PC-3 (cell line): ENCODE results near the gene RCBTB2. TPM values are rescaled to one million over a fixed set of nuclear protein-coding genes. Genes with fewer than 3 reads are reported as not detected.

Experiments used
- ATAC-seq: fragments of 200-7000 bp; cut with Tn5 transposase; 2 replicates; pipeline ENCODE4 v1.9.1; 2020; ENCODE audit warnings: mild to moderate bottlenecking, moderate library complexity
- BruUV-seq: library from RNA; stranded (reverse); fragments of 400-500 nt; replicated peaks from 2 replicates; lab custom pipeline; 2021; lab: Mats Ljungman, UMichigan
- CTCF ChIA-PET: fragments of 300-600 bp; sonication (Branson Sonifier 250); formaldehyde crosslinking; loops from one replicate; lab custom pipeline; 2022; ENCODE audit warnings: antibody characterized with exemption; lab: Charles Lee
- POLR2A ChIA-PET: fragments of 300-600 bp; sonication (Branson Sonifier 250); formaldehyde crosslinking; loops from one replicate; lab custom pipeline; 2022; ENCODE audit warnings: antibody characterized with exemption; ENCODE audit not compliant: unreplicated experiment; lab: Charles Lee
- DNase-seq: peaks from one replicate; pipeline ENCODE4 v3.0.0-alpha.2; 2015
- H2AFZ ChIP-seq: fragments of 300-600 bp; sonication (generic); 2 replicates; pipeline ENCODE4 v1.6.0; 2016; ENCODE audit warnings: antibody characterized with exemption, low read length
- H3F3A ChIP-seq: fragments of 300-600 bp; sonication (generic); one replicate; pipeline ENCODE4 v1.6.0; 2017; ENCODE audit warnings: antibody characterized with exemption, low read length, control low read depth, mild to moderate bottlenecking; ENCODE audit not compliant: unreplicated experiment
- H3K27ac ChIP-seq: fragments of 300-600 bp; sonication (generic); 2 replicates; pipeline ENCODE4 v1.5.1; 2016; ENCODE audit warnings: mild to moderate bottlenecking, low read length
- H3K27me3 ChIP-seq: fragments of 300-600 bp; sonication (generic); 2 replicates; pipeline ENCODE4 v1.6.1; 2016; ENCODE audit warnings: low read length, mixed read lengths
- H3K36me3 ChIP-seq: fragments of 300-600 bp; sonication (generic); 2 replicates; pipeline ENCODE4 v1.6.1; 2016; ENCODE audit warnings: low read depth, mixed run types, low read length, mixed read lengths
- H3K4me1 ChIP-seq: fragments of 300-600 bp; sonication (generic); 2 replicates; pipeline ENCODE4 v1.5.1; 2016; ENCODE audit warnings: low read length; ENCODE audit not compliant: insufficient read depth
- H3K4me2 ChIP-seq: fragments of 300-600 bp; sonication (generic); 2 replicates; pipeline ENCODE4 v1.6.0; 2016; ENCODE audit warnings: low read length
- H3K4me3 ChIP-seq: fragments of 300-600 bp; sonication (generic); 2 replicates; pipeline ENCODE4 v1.5.1; 2016; ENCODE audit warnings: mild to moderate bottlenecking, low read length, mixed read lengths
- H3K79me2 ChIP-seq: fragments of 300-600 bp; sonication (generic); 2 replicates; pipeline ENCODE4 v1.6.1; 2017; ENCODE audit warnings: low read length, mixed read lengths
- H3K9ac ChIP-seq: fragments of 300-600 bp; sonication (generic); 2 replicates; pipeline ENCODE4 v1.6.0; 2016; ENCODE audit warnings: mild to moderate bottlenecking, low read length
- H3K9me2 ChIP-seq: fragments of 300-600 bp; sonication (generic); replicated peaks from 2 replicates; pipeline ENCODE4 v1.6.1; 2016; ENCODE audit warnings: mixed run types, low read length, mixed read lengths
- H3K9me3 ChIP-seq: fragments of 300-600 bp; sonication (generic); 2 replicates; pipeline ENCODE4 v1.6.1; 2016; ENCODE audit warnings: low read length, mixed read lengths
- H4K20me1 ChIP-seq: fragments of 300-600 bp; sonication (generic); 2 replicates; pipeline ENCODE4 v1.6.1; 2016; ENCODE audit warnings: low read length, mixed read lengths
- CTCF ChIP-seq: fragments of 300-600 bp; sonication (generic); conservative IDR thresholded peaks from 2 replicates; pipeline ENCODE4 v1.5.1; 2017; ENCODE audit warnings: antibody characterized with exemption, low read depth, mild to moderate bottlenecking, low read length
- EZH2 ChIP-seq: fragments of 300-600 bp; sonication (generic); IDR thresholded peaks from one replicate; pipeline ENCODE4 v1.6.1; 2017; ENCODE audit warnings: antibody characterized with exemption, mild to moderate bottlenecking, low read length; ENCODE audit not compliant: unreplicated experiment
- EZH2phosphoT487 ChIP-seq: fragments of 300-600 bp; sonication (generic); IDR thresholded peaks from 2 replicates; pipeline ENCODE4 v1.6.1; 2018; ENCODE audit warnings: mild to moderate bottlenecking, antibody characterized with exemption, low read length, borderline replicate concordance
- intact Hi-C: fragments of 100-400 bp; cut with micrococcal nuclease; formaldehyde crosslinking; loops from 2 replicates; pipeline ENCODE4 v1.9.0; 2023
- total RNA-seq: library from RNA; depleted of rRNA; stranded (reverse); fragments of >200 nt; gene quantifications from 2 replicates; pipeline ENCODE4 v1.2.3, GENCODE V29; 2014

Gene RCBTB2
- total RNA-seq, 1 experiment from 2014 or later: 2.5 TPM

GRCh38 chr13:48486362-48486761, 46.5 kb downstream of the RCBTB2 start:
- POLR2A ChIA-PET: no interaction called here
- no peak overlapping the region for H3K9ac ChIP-seq
- CTCF ChIA-PET: no interaction called here
- no peak overlapping the region for H2AFZ ChIP-seq
- H3K27ac ChIP-seq: no peak overlapping the region
- intact Hi-C loops: no loop called here
- H3K4me1 ChIP-seq: peaks cover 24% of the 10 kb centered on the region
- no TSS peak for BruUV-seq
- H3K36me3 ChIP-seq: no peaks in the 10 kb centered on the region
- no peaks in the 10 kb centered on the region for H3K79me2 ChIP-seq
- no peak overlapping the region for H3K4me3 ChIP-seq
- no peak for ATAC-seq
- no peaks in the 10 kb centered on the region for H4K20me1 ChIP-seq
- H3F3A ChIP-seq: peaks cover 11% of the 10 kb centered on the region
- H3K9me2 ChIP-seq: no peaks in the 10 kb centered on the region
- DNase-seq: no peak
- no peaks in the 10 kb centered on the region for H3K9me3 ChIP-seq
- H3K4me2 ChIP-seq: no peak overlapping the region
- TF ChIP-seq CTCF (no peak), EZH2 (no peak), EZH2phosphoT487 (no peak)
- no peaks in the 10 kb centered on the region for H3K27me3 ChIP-seq

GRCh38 chr13:48485432-48485831, 47.4 kb downstream of the RCBTB2 start:
- BruUV-seq: no TSS peak
- H3K27me3 ChIP-seq: no peaks in the 10 kb centered on the region
- POLR2A ChIA-PET: interaction anchor here (0.6 kb wide), 1 partner anchor 140 kb away, joined by 4 read pairs; no protein-coding TSS in a partner anchor
- ATAC-seq (no peak), DNase-seq (no peak)
- no peak for TF ChIP-seq CTCF
- TF ChIP-seq EZH2phosphoT487: no peak
- no peak for TF ChIP-seq EZH2
- H3K4me1 ChIP-seq: peaks cover 15% of the 10 kb centered on the region
- no peaks in the 10 kb centered on the region for H3K36me3 ChIP-seq
- intact Hi-C loops: no loop called here
- no peaks in the 10 kb centered on the region for H3K9me3 ChIP-seq
- H3K4me2 ChIP-seq: no peak overlapping the region
- H3K4me3 ChIP-seq: no peak overlapping the region
- CTCF ChIA-PET: no interaction called here
- no peaks in the 10 kb centered on the region for H3K79me2 ChIP-seq
- H2AFZ ChIP-seq: no peak overlapping the region
- H3F3A ChIP-seq: peaks cover 11% of the 10 kb centered on the region
- no peak overlapping the region for H3K9ac ChIP-seq
- H4K20me1 ChIP-seq: no peaks in the 10 kb centered on the region
- H3K27ac ChIP-seq: no peak overlapping the region
- no peaks in the 10 kb centered on the region for H3K9me2 ChIP-seq

- no peak for DNase-seq
These were observed 49.3 kb downstream of the RCBTB2 start for GRCh38 chr13:48483575-48483974.

More at GRCh38 chr13:48483575-48483974, 49.3 kb downstream of the RCBTB2 start:
- Histone ChIP-seq H3K4me1 (no peaks in the 10 kb centered on the region), H3K9me2 (no peaks in the 10 kb centered on the region), H3K27ac (no peak overlapping the region), H3K4me2 (no peak overlapping the region), H3K9ac (no peak overlapping the region), H4K20me1 (no peaks in the 10 kb centered on the region), H3K36me3 (0 out of 2 replicates have a peak, but pooled peaks cover 1% of the 10 kb centered on the region), H3K79me2 (no peaks in the 10 kb centered on the region), H2AFZ (no peak overlapping the region), H3K27me3 (no peaks in the 10 kb centered on the region), H3F3A (no peaks in the 10 kb centered on the region), H3K9me3 (no peaks in the 10 kb centered on the region), H3K4me3 (no peak overlapping the region)
- ChIA-PET POLR2A (no interaction called here), CTCF (no interaction called here)
- intact Hi-C loops: no loop called here
- no peak for ATAC-seq
- BruUV-seq: no TSS peak
- TF ChIP-seq EZH2 (no peak), EZH2phosphoT487 (no peak), CTCF (no peak)
